Measurements from ENCODE around the gene IQSEC1.

The IQSEC1 gene

GRCh38 chr3:13028010-13028821, 45.0 kb downstream of the IQSEC1 start:
- DNase-seq (ENCODE audit: low read depth): no peak

GRCh38 chr3:13027154-13027553, 46.1 kb downstream of the IQSEC1 start:
- DNase-seq (ENCODE audit: low read depth): no peak

DNA sequence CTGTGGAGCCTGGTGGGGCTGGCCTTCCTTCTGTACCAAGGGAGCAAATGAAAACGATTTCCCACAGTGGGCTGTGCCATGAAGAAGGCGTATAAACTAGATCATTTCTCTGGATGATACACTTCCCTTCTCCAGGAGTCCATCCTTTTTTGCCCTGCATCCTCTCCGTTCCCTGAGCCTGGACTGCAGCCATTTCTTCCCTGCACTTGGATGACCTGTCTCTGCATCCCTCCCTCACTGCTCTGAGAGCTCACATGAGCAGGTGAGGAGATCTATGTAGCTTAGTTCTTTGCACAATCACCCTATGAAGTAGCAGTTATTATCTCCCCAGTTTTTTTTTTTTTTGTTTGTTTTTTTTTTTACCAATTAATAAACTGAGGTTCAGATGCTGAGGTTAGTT, 46.7 kb downstream of the IQSEC1 start:
- no peak for DNase-seq (ENCODE audit: low read depth)

DNA sequence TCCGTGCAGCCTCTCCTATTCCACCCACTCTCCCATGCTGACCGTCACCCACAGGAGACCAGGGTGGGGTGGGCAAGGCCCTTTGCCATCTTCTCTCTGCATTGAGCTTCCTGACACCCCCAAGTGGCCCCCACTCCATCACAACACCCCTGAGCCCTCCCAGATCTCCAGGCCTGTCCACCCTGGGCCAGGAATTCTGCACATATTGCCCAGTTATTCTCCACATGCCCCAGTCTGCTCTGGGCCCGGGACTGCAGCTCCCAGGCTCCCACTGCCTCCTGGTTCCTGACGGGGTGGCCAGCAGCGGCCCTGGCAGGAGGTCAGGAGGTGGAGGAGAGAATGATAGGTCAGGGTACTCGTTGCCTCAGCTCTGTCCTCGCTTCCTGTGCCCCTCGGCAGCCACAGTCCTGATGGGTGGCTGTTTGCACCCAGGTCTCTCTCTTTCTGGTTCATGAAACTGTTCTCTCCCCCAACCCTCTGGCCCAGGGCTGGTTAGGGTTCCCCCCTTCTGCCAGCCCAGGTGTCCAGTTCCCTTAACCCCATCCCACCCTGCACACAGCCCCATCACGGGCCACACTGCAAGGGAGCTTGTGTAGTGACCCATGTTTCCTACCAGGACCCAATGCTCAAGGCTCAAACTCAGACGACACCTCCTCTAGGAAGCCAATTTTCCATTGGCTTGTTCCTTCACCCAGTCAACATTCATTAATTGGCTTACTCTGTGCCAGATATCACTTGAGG, 47.3 kb downstream of the IQSEC1 start:
- DNase-seq (ENCODE audit: low read depth): no peak

GRCh38 chr3:13025090-13025489, 48.1 kb downstream of the IQSEC1 start:
- DNase-seq (ENCODE audit: low read depth): no peak

DNA sequence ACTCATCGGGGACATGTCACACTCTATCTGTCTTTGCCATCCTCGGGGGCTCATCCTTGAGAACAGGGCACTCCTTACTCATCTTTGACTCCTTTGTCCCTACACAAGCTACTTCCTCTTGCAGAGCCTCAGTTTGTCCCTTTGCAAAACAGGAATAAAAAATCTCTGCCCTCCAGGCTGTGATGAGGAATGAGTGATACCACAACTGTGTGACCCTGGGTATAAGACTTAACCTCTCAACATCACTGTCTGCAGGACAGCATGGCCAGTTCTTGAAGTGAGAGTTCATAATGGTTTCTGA, 48.5 kb downstream of the IQSEC1 start:
- no peak for DNase-seq (ENCODE audit: low read depth)

DNA sequence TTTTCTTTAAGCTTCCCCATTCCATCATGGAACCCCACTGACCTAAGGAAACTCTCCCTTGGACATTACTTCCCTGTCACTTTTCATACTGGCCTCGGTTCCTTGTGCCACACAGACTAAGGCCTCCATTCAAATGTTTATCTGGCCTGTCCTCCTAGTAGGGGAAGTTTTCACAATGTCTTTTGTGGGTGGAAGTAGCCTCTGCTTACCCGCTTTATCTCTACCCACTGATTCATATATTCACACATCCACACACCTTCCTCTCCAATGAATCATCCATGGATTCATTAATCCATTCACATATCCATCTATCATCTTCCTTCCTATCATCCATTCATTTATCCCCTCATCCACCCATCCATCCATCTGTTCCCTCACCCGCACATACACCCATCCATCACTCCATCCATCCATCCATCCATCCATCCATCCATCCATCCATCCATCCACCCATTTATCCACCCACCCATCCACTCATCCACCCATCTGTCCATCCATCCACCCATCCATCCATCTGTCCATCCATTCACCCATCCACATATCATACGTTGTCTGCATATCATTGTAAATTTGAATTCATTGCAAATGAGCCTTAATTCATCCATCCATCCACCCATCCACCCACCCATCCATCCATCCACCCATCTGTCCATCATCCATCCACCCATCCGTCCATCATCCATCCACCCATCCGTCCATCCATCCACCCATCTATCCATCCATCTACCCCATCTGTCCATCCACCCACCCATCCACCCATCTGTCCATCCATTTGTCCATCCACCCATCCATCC, 49.1 kb downstream of the IQSEC1 start:
- no peak for DNase-seq (ENCODE audit: low read depth)

- no peak for DNase-seq (ENCODE audit: low read depth)
Observed at GRCh38 chr3:13023235-13023970, 49.8 kb downstream of the IQSEC1 start.

GRCh38 chr3:13022348-13023234, 50.6 kb downstream of the IQSEC1 start:
- DNase-seq (ENCODE audit: low read depth): no peak

- DNase-seq (ENCODE audit: low read depth): no peak
Observed at GRCh38 chr3:13021141-13022114, 51.8 kb downstream of the IQSEC1 start.

- DNase-seq (ENCODE audit: low read depth): no peak
Observed at GRCh38 chr3:13020159-13020750, 53.0 kb downstream of the IQSEC1 start.

DNA sequence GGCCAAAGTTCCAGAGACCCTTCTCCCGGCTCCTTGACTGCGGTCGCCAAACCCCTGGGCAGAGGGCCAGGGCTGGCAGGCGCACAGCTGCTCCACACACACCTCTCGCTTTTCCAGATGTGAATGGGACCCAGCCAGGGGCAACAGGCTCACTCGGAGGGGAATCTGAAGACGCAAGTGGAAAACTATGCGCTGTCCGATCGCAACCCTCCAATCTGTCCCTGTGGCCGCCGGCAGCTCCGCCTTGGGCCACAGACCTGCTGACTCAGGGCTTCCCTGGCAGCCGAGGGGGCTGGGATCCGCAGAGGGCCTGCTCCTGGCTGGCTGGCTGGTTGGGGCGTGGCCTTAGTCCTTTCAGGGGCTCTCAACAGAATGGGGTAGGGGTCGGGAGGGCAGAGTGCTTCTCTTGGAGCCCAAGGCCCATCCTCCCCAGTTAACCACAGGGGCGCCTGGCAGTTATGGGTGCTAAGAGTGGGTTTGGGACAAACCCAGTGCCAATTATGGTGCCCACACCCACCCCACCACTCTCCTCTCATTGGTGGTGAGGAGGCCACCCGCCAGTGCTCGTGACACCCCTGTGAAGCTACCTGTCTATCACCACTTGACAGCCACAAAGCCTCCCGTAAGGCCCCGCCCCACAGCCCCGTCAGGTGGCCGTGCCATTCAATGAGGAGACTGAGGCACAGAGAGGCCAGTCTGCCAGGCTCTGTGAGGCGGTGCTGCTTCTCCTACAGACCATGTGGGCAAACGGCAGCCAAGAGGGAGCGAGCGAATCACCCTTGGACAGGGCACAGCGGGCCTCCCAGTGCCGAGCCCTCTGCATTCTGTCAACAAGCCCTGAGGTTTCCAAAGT, 53.8 kb downstream of the IQSEC1 start:
- DNase-seq (ENCODE audit: low read depth): no peak

DNA sequence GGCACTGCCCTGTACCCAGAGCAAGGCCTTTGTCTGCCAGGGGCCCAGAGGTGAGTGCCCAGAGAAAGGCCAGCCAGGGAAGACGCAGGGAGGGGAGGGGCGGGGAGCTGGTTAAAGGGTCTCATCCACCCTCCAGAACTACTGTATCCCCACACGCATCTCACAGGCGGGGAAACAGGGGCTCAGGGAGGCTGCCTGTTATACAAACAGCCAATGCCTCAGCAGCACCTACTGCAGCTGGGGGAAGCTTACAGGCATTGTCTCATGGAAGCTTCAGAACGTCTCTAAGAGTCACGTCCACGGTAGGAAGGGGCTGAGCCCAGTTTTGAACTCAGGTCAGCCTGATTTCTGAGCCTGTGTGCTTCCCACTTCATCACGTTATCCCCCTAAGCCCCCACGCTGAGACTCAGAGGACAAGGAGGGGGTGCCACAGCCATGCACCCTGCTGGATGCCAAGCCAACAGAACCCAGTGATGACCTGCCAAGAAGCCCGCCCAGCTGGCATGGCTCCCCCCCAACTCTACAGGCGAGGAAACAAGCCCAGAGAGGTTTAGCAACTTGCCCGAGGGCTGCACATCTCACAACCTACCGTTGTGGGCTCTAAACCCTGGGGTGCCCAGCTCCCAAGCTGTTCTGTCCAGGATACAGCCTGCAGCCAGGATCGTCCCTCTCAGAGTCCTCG, 54.5 kb downstream of the IQSEC1 start:
- DNase-seq (ENCODE audit: low read depth): no peak

- DNase-seq (ENCODE audit: low read depth): no peak
Observed at GRCh38 chr3:13018043-13018451, 55.2 kb downstream of the IQSEC1 start.

DNA sequence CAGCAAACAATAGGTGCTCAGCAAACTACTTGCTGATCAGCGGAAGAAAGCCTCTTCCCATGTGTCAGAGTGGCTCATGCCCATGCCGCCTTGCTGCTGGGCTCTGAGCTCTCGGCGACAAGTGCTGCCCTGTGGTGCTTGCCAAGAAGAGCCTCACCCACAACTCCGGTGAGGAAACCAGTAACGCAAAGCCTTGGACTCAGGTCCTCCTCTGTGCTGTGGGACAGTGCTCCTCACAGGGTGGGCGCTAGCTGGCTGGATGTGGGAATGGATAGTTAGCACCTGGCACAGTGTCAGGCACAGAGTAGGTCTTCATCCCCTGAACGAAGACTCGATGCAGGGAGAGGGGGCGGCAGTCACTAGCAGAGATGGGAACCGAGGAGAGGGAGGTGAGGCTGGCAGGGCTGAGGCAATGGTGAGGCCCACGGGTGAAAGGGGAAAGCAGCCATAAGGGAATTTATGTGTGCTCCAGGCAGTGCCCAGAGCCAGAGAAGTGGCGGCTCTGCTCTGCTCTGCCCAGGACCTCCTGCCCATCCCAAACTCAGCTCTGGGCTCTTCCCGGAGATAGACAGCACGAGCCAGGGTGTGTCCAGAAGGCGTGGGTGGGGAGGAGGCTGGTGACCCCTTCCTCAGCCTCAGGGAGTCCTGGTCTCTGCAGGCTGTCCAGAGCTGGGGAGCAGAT, 55.7 kb downstream of the IQSEC1 start:
- DNase-seq (ENCODE audit: low read depth): no peak

GRCh38 chr3:13016721-13017255, 56.4 kb downstream of the IQSEC1 start:
- DNase-seq (ENCODE audit: low read depth): no peak

DNA sequence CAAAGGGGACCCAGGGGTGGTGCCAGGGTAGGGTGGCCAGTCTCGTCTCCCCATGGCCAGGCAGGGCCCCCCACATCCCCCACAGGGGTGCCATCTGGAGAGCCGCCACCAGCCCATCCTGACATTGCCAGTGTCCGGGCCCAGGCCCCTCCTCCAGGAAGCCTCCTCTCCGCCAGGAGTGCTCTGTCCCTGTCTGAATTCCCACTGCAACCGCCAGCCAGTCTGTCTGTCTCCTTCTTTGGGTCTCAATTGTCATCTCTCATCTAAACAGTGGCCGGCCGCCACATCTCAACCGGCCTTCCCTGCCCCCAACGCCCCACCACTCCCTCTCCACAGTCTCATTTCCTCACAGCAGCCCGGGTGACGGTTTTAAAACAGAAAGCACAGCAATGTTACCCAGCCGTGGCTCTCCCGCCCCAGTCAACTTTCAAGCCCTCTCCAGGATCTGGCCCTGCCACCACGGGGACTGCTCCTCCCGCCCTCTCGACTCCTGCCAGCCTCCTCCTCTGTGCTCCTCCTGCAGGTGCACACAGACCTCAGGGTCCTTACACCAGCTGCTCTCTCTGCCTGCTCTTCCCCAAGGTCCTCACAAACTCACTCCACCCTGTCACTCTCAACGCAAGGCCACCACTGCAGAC, 57.0 kb downstream of the IQSEC1 start:
- DNase-seq (ENCODE audit: low read depth): peak; percentile 45

Data from activated T-cell treated with anti-CD3 and anti-CD28 coated beads for 1 hour (primary cell).